Nasal cavity respiratory epithelium epithelial cell of viscerocranial mucosa (primary cell): Measurements from ENCODE around the gene MX2. TPM values are rescaled to one million over a fixed set of nuclear protein-coding genes. Genes with fewer than 3 reads are reported as not detected.

Source experiments
- total RNA-seq: library from RNA; depleted of rRNA; stranded (reverse); fragments of >200 nt; gene quantifications from 2 replicates; pipeline ENCODE4 v1.2.3, GENCODE V29; 2014

Gene MX2
- 0.34 and 0.93 TPM in 2 replicates for total RNA-seq

GRCh38 chr21:41361786-41362604, at the start of gene MX2:
Gene MX2 (plus strand): TSS chr21:41362027. CDS start chr21:41376907, 14,880 bp downstream.

GRCh38 chr21:41316200-41317062, 45.4 kb upstream of the MX2 start, which contains the start of gene FAM3B:
Gene FAM3B (plus strand): TSS chr21:41316801. CDS start chr21:41316880, 79 bp downstream.

GRCh38 chr21:41425954-41426675, 64.3 kb downstream of the MX2 start, which contains the start of gene MX1:
Gene MX1 (plus strand): TSS chr21:41426239. CDS start chr21:41432071, 5,832 bp downstream.

Other genes starting within 250 kb of the MX2 start
- 57.1 and 116 TPM in 2 replicates for gene BACE2, start 193.9 kb upstream of the MX2 start, total RNA-seq
- gene FAM3B, start 45.2 kb upstream of the MX2 start, total RNA-seq, result 0.28 TPM in 1 of 2 replicates, not detected in the other
- 7.2 and 7.9 TPM in 2 replicates for gene MX1, start 64.2 kb downstream of the MX2 start, total RNA-seq
- under 0.01 and 7.5 TPM in 2 replicates for gene TMPRSS2, start 146.1 kb downstream of the MX2 start, total RNA-seq